GM12872 (cell line): ENCODE measurements around the gene DNAAF8.

Experiments
- CTCF ChIP-seq: IDR thresholded peaks from 3 replicates; pipeline ENCODE4 v1.5.1; 2011; ENCODE audit warnings: low read depth, mild to moderate bottlenecking, low read length, moderate library complexity; ENCODE audit not compliant: insufficient read depth

Gene DNAAF8

DNA sequence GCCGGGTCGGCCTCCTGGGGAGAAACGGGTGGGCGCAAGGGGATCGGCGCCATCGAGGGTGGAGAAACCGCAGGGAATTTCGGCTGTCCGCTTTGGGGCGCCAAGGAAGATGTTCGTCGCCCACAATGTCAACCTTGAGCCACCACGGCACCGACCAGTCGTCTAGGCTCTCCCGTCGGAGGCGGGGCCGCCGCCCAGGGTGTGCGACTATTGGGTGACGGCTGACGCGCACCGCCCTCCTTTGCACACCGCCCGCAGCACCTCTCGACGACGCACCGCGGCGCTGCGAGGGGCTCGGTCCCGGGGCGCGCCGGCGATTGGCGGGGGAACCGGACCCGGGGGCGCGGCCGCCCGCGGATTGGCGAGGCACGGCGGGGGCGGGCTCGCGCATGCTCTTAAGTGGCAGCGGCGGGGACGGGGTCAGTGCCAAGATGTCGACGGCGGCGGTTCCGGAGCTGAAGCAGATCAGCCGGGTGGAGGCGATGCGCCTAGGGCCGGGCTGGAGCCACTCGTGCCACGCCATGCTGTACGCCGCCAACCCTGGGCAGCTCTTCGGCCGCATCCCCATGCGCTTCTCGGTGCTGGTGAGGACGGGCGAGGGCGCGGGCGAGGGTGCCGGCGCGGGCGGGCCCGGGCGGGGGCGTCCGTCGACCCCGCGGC lies 40.9 kb upstream of the DNAAF8 start, which contains the start of gene NUDT16L1:
Gene NUDT16L1 (plus strand): TSS at position 267 of the 660 bp plus-strand sequence. CDS start 165 bp downstream, at position 432.
- 0 out of 3 replicates have a peak, but pooled peaks have one; percentile 2 for TF ChIP-seq CTCF

GRCh38 chr16:4693956-4694641 lies 40.2 kb upstream of the DNAAF8 start:
- no peak for TF ChIP-seq CTCF

DNA sequence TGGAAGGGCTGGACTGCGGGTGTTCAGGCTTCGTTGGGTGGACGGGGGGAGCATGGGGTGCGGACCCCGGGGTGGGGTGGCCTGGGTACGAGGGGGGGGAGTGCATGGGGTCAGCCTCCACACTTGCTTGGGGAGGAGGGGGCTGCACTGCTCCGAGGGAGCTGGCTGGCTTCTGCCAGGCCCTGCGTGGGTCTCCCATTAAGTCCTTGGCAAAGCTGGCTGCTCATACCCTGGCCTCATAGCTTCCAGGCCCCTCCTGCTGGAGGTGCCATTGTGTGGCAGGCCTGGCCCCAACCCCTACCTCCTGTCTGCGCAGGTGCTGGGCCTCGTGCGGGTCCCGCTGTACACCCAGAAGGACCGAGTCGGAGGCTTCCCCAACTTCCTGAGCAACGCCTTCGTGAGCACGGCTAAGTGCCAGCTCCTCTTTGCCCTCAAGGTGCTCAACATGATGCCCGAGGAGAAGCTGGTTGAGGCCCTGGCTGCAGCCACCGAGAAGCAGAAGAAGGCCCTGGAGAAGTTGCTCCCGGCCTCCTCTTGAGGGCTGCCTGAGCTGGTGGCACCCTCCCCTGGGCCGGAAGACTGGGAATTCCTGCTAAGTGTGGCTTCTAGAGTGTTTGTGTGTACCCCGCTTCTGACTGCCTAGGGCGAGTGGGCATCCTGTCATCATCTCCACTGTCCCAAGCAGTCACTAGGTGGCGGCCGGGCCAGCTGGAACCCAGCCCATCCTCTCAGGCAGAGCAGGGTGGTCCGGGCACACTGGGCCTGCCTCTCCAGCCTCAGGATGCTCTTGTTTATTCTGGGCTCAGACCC lies 39.5 kb upstream of the DNAAF8 start:
- no peak for TF ChIP-seq CTCF

DNA sequence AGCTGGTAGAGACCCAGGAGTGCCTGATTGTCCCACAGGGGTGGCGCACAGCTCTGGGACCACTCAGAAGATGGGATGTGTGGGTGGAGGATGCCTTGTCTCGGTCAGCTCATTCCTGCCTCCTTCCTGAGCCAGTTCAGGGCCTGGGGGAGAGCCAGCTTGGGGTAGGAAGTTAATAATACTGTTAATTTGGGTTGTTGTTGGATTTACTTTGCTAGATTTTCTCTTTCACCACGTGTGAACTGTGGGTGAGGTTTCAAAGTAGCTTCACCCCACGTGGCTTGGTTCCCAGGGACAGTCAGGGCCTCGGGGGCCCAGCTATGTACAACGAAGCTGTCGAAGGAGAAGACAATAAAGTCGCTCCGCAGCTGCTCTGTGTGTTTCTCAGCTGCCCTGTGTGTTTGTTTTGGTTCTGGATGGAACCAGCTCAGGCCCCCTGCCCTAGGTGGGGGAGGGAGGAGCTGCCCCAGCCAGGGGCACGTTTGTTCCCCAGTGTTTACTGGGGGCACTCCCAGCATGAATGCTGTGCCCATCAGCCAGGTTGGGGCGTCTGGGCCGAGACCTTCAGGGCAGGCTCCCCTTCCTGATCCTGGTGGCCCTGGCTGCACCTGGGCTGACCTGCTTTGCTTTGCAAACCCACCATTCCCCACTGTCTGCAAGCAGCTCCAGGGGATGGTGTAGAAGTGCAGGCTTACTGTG lies 38.7 kb upstream of the DNAAF8 start:
- TF ChIP-seq CTCF = no peak

- no peak for TF ChIP-seq CTCF
Observed at GRCh38 chr16:4696172-4696904, 38.0 kb upstream of the DNAAF8 start.

- TF ChIP-seq CTCF = no peak
Observed at GRCh38 chr16:4696905-4697847, 37.2 kb upstream of the DNAAF8 start.
